T follicular helper cell (primary cell): Measurements from ENCODE around the gene STK17B.

Source experiments
- DNase-seq: peaks from one replicate; pipeline ENCODE4 v3.0.0-alpha.2; 2020; ENCODE audit warnings: low read depth

STK17B gene

GRCh38 chr2:196184921-196185320 lies 13.5 kb upstream of the STK17B start:
- no peak for DNase-seq

- DNase-seq, result no peak
These were observed 12.3 kb upstream of the STK17B start for GRCh38 chr2:196183528-196184231.

GRCh38 chr2:196183172-196183473 lies 11.7 kb upstream of the STK17B start:
- no peak for DNase-seq

- no peak for DNase-seq
These were observed 11.2 kb upstream of the STK17B start for GRCh38 chr2:196182439-196183171.

- DNase-seq, result no peak
These were observed 10.1 kb upstream of the STK17B start for GRCh38 chr2:196181484-196181883.

- DNase-seq, result no peak
These were observed 5.7 kb upstream of the STK17B start for GRCh38 chr2:196177124-196177523.

- peak; percentile 84 for DNase-seq
These were observed 4.9 kb upstream of the STK17B start for GRCh38 chr2:196176142-196176738.

- no peak for DNase-seq
These were observed 3.0 kb upstream of the STK17B start for GRCh38 chr2:196174404-196174803.

- no peak for DNase-seq
These were observed 2.1 kb upstream of the STK17B start for GRCh38 chr2:196173505-196173904.

- DNase-seq, result no peak
These were observed 1.6 kb upstream of the STK17B start for GRCh38 chr2:196172951-196173350.

GRCh38 chr2:196171946-196172345 lies 568 bp upstream of the STK17B start:
- no peak for DNase-seq

- DNase-seq, result no peak
These were observed 651 bp downstream of the STK17B start for GRCh38 chr2:196170606-196171247.

GRCh38 chr2:196170213-196170605 lies 1.2 kb downstream of the STK17B start:
- peak; percentile 46 for DNase-seq

- no peak for DNase-seq
These were observed 1.9 kb downstream of the STK17B start for GRCh38 chr2:196169516-196169915.

- DNase-seq, result no peak
These were observed 3.2 kb downstream of the STK17B start for GRCh38 chr2:196168181-196168580.

- DNase-seq, result no peak
These were observed 3.7 kb downstream of the STK17B start for GRCh38 chr2:196167666-196168065.

- DNase-seq, result no peak
These were observed 4.5 kb downstream of the STK17B start for GRCh38 chr2:196166876-196167275.

GRCh38 chr2:196165016-196165415 lies 6.4 kb downstream of the STK17B start:
- DNase-seq, result no peak

GRCh38 chr2:196163285-196163684 lies 8.1 kb downstream of the STK17B start:
- no peak for DNase-seq

- DNase-seq, result no peak
These were observed 8.7 kb downstream of the STK17B start for GRCh38 chr2:196162586-196163175.

GRCh38 chr2:196160946-196161345 lies 10.4 kb downstream of the STK17B start:
- DNase-seq, result no peak

- peak; percentile 69 for DNase-seq
These were observed 11.3 kb downstream of the STK17B start for GRCh38 chr2:196160101-196160500.
